ENCODE results near the gene ITK.

Gene ITK

DNA sequence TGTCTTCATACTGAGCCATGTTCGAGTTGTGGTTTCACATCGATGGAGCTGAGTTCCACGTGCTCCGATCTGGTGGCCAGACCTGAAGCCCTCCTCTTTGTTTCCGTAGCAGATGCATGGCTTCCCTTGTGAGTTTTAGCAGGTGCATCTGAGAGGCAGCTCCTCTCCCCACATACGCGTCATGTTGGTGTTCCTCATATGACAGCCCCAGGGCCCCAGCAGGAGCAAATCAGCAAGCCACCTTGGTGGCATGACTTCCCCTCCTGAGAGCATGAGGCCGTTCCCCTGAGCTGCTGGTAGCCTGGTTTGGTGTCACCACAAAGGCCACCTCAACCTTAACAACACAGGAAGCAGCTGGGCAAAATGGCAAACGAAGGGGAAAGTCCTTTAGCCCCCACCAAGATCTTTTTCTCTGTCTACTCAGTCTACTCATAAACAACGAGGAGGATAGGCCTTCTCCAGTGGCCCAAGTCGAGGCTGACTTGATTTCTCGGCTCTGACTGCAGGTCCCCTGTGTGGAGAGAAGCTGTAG is 91.2 kb downstream of the ITK start:
- TF ChIP-seq ZFX (IDR thresholded peaks at IDR 0.05): no peak
- TF ChIP-seq, protein P1, sequence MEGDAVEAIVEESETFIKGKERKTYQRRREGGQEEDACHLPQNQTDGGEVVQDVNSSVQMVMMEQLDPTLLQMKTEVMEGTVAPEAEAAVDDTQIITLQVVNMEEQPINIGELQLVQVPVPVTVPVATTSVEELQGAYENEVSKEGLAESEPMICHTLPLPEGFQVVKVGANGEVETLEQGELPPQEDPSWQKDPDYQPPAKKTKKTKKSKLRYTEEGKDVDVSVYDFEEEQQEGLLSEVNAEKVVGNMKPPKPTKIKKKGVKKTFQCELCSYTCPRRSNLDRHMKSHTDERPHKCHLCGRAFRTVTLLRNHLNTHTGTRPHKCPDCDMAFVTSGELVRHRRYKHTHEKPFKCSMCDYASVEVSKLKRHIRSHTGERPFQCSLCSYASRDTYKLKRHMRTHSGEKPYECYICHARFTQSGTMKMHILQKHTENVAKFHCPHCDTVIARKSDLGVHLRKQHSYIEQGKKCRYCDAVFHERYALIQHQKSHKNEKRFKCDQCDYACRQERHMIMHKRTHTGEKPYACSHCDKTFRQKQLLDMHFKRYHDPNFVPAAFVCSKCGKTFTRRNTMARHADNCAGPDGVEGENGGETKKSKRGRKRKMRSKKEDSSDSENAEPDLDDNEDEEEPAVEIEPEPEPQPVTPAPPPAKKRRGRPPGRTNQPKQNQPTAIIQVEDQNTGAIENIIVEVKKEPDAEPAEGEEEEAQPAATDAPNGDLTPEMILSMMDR (conservative IDR thresholded peaks at IDR 0.05): no peak
- no peak overlapping the region for H3K27ac ChIP-seq

DNA sequence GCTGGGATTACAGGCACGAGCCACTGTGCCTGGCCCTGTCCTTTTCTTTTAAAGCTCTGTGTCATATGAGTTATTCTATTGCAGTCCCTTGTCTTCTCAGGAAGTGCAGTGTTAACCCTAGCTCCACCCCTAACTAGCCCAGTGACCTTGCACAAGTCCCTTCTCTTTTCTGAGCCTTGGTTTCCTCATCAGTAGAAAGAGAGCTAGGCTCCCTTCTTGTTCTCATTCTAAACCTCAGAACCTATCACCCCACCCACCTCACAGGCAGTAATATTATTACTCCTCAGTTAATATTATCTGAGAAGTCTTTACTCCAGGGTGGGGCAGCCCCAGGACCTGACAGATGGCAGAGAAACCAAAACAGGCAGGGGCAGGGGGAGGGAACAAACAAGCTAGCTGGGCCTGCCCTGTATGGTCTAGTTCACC is 92.5 kb downstream of the ITK start:
- H3K27ac ChIP-seq: no peak overlapping the region
- TF ChIP-seq, protein P1 (conservative IDR thresholded peaks at IDR 0.05): no peak
- TF ChIP-seq ZFX (IDR thresholded peaks at IDR 0.05): no peak

DNA sequence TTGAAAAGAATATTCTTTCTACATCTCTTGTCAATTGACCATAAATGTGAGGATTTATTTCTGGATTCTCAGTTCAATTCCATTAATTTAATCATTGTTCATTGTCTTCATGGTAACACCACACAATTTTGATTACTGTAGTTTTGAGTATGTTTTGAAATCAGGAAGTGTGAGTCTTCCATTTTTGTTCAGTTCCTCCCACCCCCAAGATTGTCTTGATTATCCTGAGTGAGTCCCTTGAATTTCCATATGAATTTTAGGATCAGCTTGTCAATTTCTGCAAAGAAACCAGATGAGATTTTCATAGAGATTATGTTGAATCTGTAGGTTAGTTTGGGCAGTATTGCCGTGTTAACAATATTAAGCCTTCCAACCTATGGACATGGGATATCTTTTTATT is 94.8 kb downstream of the ITK start:
- TF ChIP-seq ZFX (IDR thresholded peaks at IDR 0.05): no peak
- TF ChIP-seq, protein P1 (conservative IDR thresholded peaks at IDR 0.05): no peak
- no peak overlapping the region for H3K27ac ChIP-seq

DNA sequence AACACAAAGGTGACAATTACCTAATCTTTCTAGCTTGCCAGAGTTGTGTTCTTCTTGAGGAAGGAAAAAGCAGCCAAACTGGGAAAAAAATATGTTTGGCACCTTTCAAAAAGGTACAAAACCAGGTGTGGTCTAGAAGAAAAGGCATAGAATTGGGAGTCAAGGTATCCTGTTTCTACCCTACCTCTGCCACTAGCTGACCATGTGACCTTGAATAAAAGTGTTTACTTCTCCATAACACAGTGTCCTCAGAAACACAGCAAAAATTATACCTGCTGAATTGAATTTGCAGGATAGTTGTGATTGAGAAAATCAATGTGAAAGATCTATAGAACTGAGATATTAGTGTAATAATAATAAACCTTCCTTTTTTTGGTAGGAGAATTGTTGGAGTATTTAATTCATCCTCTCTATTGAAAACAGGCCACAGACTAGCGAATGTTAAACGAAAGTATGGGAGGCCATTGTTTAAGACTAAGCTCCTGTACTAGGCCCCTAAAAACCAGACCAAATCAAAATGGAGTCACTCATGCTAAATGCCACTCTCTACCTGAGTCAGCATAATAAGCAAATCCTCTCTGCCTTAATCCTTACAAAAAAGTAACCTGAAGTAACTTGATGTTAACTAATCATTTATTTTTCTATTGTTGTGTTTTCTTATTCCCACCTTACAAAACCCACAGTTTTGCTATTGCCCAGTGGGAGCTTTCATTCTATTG is 97.8 kb downstream of the ITK start:
- TF ChIP-seq ZFX (IDR thresholded peaks at IDR 0.05): no peak
- TF ChIP-seq, protein P1 (conservative IDR thresholded peaks at IDR 0.05): no peak
- no peak overlapping the region for H3K27ac ChIP-seq

DNA sequence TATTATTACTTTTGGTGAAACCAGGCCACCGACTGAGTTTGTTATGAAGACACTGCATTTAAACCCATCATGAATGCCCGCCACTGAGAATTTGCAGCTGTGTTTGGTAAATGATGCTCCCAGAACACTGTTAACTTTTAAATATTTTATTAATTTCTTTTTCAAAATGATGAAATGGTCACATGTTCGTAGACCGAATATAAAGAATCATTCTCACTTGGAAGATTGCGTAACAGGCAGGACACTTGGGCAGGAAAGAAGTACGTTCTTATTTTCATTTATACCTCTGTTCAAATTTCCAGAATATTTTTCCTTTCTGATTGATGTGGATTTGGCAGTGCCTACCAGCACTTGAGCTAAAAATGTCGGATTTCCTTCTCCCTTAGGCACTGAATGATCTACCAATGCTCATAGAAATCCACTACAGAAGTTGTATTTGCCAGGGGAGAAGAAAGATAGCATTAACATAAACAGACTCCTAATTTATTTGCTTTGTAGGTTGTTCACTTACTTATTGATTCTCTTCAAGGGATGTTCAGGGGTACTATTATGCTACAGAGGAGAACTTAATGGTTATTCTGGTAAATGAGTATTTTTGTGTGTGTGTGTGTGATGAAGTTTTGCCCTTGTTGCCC is 99.1 kb downstream of the ITK start:
- H3K27ac ChIP-seq: no peak overlapping the region
- no peak for TF ChIP-seq ZFX (IDR thresholded peaks at IDR 0.05)
- TF ChIP-seq, protein P1 (conservative IDR thresholded peaks at IDR 0.05): no peak

DNA sequence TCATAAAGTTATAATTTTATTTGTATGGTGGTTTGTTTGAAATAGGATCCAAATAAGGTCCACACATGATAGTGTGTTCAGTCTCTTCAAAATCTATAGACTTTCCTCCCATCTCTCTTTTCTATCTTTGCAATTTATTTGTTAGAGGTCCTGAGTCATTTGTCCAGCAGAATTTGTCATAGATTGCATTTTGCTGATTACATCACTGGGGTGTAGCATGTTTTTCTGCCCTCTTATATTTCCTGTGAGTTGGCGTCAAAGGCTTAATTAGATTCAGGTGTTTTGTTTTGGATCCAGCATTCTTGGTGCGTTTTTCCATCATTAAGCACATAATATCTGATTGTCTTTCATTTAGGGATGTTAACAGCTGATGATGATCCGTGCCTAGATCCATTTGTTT is 100.3 kb downstream of the ITK start:
- H3K27ac ChIP-seq: no peak overlapping the region
- TF ChIP-seq, protein P1 (conservative IDR thresholded peaks at IDR 0.05): no peak
- no peak for TF ChIP-seq ZFX (IDR thresholded peaks at IDR 0.05)

DNA sequence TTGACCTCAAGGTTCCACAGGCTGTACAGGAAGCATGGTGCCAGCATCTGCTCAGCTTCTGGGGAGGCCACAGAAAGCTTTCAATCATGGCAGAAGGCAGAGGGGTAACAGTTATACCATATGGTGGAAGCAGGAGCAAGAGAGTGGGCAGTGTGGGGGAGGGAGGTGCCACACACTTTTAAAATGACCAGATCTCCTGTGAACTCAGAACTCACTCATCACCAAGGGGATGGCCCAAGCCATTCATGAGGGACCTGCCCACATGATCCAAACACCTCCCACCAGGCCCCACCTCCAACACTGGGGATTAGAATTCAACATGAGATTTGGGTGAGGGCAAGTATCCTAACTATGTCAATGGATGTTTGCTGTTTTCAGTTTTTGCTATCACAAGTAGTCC is 101.5 kb downstream of the ITK start:
- H3K27ac ChIP-seq: no peak overlapping the region
- TF ChIP-seq, protein P1 (conservative IDR thresholded peaks at IDR 0.05): no peak
- TF ChIP-seq ZFX (IDR thresholded peaks at IDR 0.05): no peak
